NCI-H2196 (cell line): Measurements from ENCODE around the gene EHBP1L1.

Source experiments
- DNase-seq: peaks from one replicate; lab custom pipeline; 2025; ENCODE audit not compliant: unreplicated experiment; lab: John Stamatoyannopoulos, UW

Gene EHBP1L1

GRCh38 chr11:65576867-65577755 lies 1.3 kb downstream of the EHBP1L1 start:
- peak; percentile 29 for DNase-seq

DNA sequence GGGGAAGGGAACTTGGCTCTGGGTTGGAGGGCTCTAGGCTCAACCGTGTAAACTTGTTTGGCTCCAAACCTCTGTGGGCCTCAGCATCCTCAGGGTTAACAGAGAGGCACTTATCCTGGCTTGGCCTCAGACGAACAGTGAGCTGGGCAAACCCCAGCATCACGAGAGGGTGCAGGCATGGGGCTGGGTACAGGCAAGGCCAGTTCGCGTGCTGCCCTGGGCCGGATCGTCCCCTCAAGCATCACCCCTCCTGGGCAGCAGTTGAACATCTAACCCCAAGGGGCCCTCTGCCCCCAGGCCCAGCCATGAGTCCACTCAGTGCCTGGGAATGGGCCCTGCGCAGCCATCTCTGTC lies 1.9 kb downstream of the EHBP1L1 start:
- DNase-seq, result no peak

GRCh38 chr11:65578134-65578533 lies 2.3 kb downstream of the EHBP1L1 start:
- DNase-seq, result no peak

DNA sequence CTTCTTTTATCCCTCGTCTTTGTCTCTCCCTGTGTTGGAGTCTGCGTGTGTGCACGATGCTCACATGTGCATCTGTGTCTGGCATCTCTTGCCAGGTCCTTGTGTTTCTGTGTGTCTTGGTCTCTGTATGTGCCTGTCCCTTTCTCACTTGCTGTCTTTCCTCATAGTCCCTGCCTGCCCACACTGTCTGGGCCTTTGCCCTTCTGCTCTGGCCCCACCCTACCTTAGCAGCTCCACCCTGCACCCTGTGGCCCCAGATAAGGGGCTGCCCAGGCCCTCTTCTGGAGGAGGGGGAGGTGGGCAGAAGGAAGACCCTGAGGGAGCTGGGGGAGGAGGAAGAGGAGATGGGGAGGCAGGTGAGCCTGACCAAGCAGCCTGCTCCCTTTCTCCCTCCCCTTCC lies 2.8 kb downstream of the EHBP1L1 start:
- no peak for DNase-seq

DNA sequence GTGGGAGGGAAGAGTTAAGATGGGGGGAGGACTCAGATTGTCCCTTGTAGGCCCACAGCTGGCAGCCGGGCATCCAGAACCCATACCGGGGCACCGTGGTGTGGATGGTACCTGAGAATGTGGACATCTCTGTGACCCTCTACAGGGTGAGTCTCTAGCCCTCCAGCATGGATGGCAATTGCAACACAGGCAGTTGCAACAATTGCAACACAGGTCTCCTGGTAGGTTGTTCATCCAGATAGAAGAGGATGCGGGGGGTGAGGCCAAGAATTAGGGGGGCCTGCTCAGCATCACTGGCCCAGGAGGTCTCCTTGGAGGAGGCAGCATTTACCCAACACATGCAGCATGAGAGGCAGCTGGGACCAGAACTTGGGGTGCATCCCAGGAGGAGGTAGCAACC lies 3.4 kb downstream of the EHBP1L1 start:
- DNase-seq, result no peak

- DNase-seq, result no peak
Measured at GRCh38 chr11:65580031-65580692, 4.3 kb downstream of the EHBP1L1 start.

- DNase-seq, result no peak
Measured at GRCh38 chr11:65580756-65581155, 4.9 kb downstream of the EHBP1L1 start.

- DNase-seq, result no peak
Measured at GRCh38 chr11:65581928-65582327, 6.1 kb downstream of the EHBP1L1 start.

GRCh38 chr11:65583589-65583988 lies 7.7 kb downstream of the EHBP1L1 start:
- no peak for DNase-seq

DNA sequence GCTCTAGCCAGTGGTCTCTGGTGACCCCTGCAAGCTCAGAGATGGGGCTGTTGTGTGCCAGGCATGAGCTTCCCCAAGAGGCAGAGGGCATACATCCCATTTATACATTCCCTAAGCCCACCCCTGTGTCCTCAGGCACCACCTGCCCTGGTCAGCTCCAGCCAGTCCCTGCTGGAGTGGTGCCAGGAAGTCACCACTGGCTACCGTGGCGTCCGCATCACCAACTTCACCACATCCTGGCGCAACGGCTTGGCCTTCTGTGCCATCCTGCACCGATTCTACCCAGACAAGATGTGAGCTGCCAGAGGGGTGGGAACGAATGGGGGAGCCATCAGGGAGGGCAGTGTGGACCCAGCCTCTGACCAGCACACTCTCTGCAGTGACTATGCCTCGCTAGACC lies 8.3 kb downstream of the EHBP1L1 start:
- no peak for DNase-seq

GRCh38 chr11:65584723-65585171 lies 8.9 kb downstream of the EHBP1L1 start:
- no peak for DNase-seq

DNA sequence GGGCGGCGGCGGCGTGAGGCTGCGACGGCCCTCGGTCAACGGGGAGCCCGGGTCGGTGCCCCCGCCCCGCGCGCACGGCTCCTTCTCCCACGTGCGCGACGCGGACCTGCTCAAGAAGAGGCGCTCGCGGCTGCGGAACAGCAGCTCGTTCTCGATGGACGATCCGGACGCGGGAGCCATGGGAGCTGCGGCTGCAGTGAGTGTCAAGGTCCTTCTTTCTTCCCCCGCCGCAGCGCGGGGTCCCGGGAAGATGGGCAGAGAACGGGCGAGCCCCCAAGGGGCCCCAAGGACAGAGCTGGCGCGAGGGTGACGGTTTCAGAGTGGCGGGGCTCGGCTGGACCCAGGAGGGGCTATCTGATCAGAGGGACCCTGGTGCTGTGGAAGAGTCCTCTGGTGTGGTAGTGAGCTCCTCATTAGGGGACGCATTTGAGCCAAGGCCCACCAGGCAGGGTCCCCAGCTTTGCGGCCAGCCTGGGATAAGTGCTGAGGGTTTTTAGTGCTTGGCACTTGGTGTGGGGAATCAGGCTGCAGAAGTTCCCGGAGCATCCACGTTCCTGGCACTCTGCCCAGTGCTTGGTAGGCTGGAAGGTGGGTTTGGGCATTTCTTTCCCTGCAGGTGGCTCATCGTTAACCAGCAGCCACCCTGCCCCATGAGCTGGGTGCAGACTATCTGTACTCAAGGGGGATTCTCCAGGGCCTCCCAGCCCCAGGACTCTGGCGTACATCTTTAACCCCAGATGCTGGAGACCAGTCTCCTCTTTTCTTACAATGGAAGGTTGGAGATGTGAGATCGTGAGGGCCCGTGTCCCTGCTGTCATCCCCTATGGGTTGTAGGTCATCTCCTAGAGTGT lies 9.8 kb downstream of the EHBP1L1 start:
- DNase-seq, result no peak

DNA sequence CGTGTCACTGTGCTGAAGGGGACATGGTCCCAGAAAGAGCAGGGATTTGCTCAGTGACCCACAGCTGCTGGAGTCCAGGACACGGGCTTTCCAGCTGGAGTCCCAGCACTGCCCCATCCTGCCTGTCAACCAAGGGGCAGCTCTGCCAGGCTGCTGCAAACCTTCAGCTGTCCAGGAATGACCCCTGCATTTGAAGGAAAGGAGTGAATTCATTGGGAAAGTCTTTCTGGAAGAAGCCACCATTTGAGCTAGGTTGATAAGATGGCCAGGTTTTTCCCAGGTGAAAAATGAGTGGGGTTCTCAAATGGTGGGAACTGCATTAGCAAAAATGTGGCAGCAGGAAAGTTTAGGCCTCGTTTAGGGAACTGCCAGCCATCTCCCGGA lies 10.4 kb downstream of the EHBP1L1 start:
- no peak for DNase-seq

DNA sequence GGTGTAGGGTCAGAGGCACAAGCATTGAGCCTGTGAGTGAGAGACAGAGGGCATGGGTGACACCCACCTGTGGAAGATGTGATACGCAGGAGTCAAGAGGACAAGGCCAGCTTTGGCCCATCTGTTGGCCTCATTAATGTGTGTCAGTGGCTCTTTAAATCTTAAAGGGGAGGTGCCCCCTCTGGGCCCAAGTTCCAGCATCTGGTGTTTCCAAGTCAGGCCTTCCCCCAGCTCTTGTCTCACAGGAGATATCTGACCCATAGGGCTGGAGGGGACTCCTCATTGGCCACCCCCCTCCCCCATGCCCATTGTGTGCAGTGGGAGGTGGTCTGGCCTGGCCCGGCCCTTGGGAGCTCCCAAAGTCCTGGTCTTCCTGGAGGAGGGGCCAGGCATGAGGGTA lies 10.8 kb downstream of the EHBP1L1 start:
- no peak for DNase-seq

- DNase-seq, result peak; percentile 23
Measured at GRCh38 chr11:65588199-65589054, 12.6 kb downstream of the EHBP1L1 start.

GRCh38 chr11:65589444-65590239 lies 13.8 kb downstream of the EHBP1L1 start:
- no peak for DNase-seq

- peak; percentile 88 for DNase-seq
Measured at GRCh38 chr11:65590240-65590738, 14.4 kb downstream of the EHBP1L1 start.

DNA sequence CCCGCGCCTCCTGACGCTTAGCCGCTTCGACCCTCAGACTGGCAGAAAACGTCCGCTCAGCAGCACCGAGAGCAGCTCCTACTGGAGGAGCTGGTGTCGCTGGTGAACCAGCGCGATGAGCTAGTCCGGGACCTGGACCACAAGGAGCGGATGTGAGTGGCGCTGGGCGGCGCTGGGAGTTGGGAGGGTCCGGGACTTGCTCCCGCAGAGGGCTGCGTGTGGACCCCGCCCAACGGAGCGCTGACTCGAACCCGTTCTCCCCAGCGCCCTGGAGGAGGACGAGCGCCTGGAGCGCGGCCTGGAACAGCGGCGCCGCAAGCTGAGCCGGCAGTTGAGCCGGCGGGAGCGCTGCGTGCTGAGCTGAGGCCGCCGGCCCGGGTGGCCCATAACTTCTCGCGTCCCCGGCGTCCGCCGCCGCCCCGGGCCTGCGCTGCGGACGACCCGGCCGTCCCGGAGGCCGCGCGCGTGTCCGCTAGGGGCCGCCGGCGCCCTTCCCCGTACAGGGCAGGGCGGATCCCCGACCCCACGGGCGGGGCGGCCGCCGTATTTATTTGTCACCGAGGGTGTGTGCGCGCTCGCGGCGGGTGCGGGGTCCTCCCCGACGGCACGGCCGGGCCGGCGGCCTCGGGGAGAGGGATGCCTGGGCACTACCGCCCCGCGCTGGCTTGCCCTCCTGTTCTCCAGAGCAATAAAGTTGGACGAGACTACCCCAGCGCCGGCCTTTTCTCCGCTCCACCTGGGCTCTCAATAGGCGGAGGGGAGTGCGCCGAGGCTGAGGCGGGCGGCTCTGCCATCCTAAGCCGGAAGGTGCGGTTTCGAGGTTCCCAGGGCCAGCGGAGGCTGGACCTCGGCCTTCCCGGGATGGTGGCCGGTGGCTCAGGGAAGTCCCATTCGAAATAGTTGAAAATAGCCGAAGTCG lies 16.3 kb downstream of the EHBP1L1 start:
- DNase-seq, result no peak
